ENCODE data around the gene SEMA3D. TPM values are rescaled to one million over a fixed set of nuclear protein-coding genes. Genes with fewer than 3 reads are reported as not detected.

The SEMA3D gene
- polyA plus RNA-seq, 6 donors from 2014 or later: 0.29 to 1.9 (median 0.99) TPM; not detected in 1

- Mint-ChIP-seq H3K4me1 (no peaks in the 10 kb centered on the region), H3K27ac (no peak overlapping the region), H3K4me3 (no peak overlapping the region), H3K36me3 (no peaks in the 10 kb centered on the region), H3K9me3 (peaks cover 0 to 5% (median 0%) of the 10 kb centered on the region in 7 donors), H3K27me3 (no peaks in the 10 kb centered on the region)
- DNase-seq (no peak), ATAC-seq (ENCODE audit: low read depth in 2 of 2) (no peak)
Observed at GRCh38 chr7:84949067-84949466, 237.8 kb downstream of the SEMA3D start.

DNA sequence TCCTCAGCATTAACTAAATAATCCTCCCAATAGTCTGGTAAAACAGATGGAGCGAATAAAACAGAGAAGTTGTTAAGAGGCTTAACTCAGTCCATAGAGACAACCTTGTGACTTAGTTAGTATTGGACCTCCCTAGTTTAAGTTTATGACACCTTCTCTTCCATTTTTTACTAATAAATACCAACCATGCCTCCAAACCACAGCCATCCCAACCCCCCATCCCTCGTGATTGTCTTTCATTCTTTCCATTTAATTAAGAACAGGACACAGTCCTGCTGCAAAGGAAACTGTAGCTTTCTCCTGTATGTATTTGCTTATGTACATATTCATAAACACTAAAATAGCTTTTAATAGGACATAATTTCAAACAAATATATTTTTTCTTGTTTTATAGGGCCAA lies 238.2 kb downstream of the SEMA3D start:
- Mint-ChIP-seq H3K4me3 (no peak overlapping the region), H3K36me3 (no peaks in the 10 kb centered on the region), H3K9me3 (peaks cover 0 to 5% (median 0%) of the 10 kb centered on the region in 7 donors), H3K27me3 (no peaks in the 10 kb centered on the region), H3K4me1 (no peaks in the 10 kb centered on the region), H3K27ac (peak overlapping the region in 1 of 6 donors; percentile 41)
- ATAC-seq (ENCODE audit: low read depth in 2 of 2) (no peak), DNase-seq (no peak)

DNA sequence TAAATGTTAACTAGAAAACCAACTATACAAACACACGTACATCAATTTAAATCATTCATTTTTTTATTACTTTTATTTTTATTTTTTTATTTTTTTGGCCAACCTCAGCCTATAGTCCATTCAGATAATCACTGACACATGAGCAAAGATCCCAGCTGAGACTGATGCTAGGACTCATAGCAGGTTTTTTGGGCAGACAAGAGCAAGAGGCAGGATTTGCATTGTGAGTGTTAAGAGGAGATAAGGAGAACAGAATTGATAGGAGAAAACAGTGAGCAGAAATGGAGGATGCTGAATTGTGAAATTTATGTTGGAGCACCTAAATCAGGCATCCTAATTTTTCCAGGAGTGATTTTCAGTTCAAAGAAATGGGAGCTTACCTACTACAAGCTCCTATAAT lies 240.3 kb downstream of the SEMA3D start:
- Mint-ChIP-seq H3K4me1 (no peaks in the 10 kb centered on the region), H3K9me3 (peaks cover 0 to 2% (median 0%) of the 10 kb centered on the region in 7 donors), H3K27me3 (no peaks in the 10 kb centered on the region), H3K4me3 (peak overlapping the region in 1 of 8 donors; percentile 3), H3K27ac (no peak overlapping the region), H3K36me3 (no peaks in the 10 kb centered on the region)
- DNase-seq (no peak), ATAC-seq (ENCODE audit: low read depth in 2 of 2) (no peak)

Data from naive B cell (primary cell).